HCT116 (cell line): ENCODE data around the gene BMERB1. TPM values are rescaled to one million over a fixed set of nuclear protein-coding genes. Genes with fewer than 3 reads are reported as not detected.

Source experiments
- ATAC-seq: fragments of 200-7000 bp; cut with Tn5 transposase; 2 replicates; pipeline ENCODE4 v1.9.1; 2020; ENCODE audit warnings: mild to moderate bottlenecking, moderate library complexity
- BruUV-seq: library from RNA; stranded (reverse); fragments of 400-500 nt; replicated peaks from 2 replicates; lab custom pipeline; 2021; lab: Mats Ljungman, UMichigan
- CTCF ChIA-PET: fragments of 300-600 bp; sonication (Branson Sonifier 250); formaldehyde crosslinking; loops from one replicate; lab custom pipeline; 2021; ENCODE audit warnings: antibody characterized with exemption; lab: Charles Lee
- POLR2A ChIA-PET: fragments of 300-600, 350-600 bp; sonication (Branson Sonifier 250); formaldehyde crosslinking; loops from one replicate; lab custom pipeline; 2021; ENCODE audit warnings: antibody characterized with exemption; lab: Charles Lee
- RAD21 ChIA-PET, 2 experiments: fragments of 300-600 bp; sonication (Branson Sonifier 250); formaldehyde crosslinking; loops; one replicate each; lab custom pipeline; 2023; ENCODE audit warnings: low total read pairs in 2 of 2; ENCODE audit not compliant: uncharacterized antibody in 2 of 2, unreplicated experiment in 2 of 2, low non-redundant PET in 1 of 2; lab: Charles Lee
- DNase-seq: peaks from one replicate; pipeline ENCODE4 v3.0.0-alpha.2; 2010; ENCODE audit warnings: low read depth, low spot score
- H2AFZ ChIP-seq: fragments of 200-600 bp; shearing (Covaris generic), sonication (generic); 2 replicates; pipeline ENCODE4 v1.6.1; 2017; ENCODE audit warnings: low read depth, mixed run types, mixed read lengths, antibody characterized with exemption, low read length; ENCODE audit not compliant: poor library complexity, severe bottlenecking
- H3K27ac ChIP-seq: 2 replicates; pipeline ENCODE4 v1.5.1; 2012; ENCODE audit warnings: low read depth, low read length
- H3K27me3 ChIP-seq: fragments of 200-600 bp; sonication (generic); 2 replicates; pipeline ENCODE4 v1.6.1; 2016; ENCODE audit warnings: mixed run types, low read length, mixed read lengths; ENCODE audit not compliant: insufficient read depth
- H3K36me3 ChIP-seq, 2 experiments: fragments of 200-500 bp in 1 of 2; fragments of 200-600 bp in 1 of 2; sonication (Bioruptor generic) in 1 of 2; sonication (generic) in 1 of 2; 2 replicates each; pipeline versions ENCODE4 v1.5.1 to v1.6.1; 2014 to 2016; ENCODE audit warnings: low read length in 2 of 2, inconsistent platforms in 1 of 2, mixed read lengths in 1 of 2, mixed run types in 1 of 2; ENCODE audit not compliant: insufficient read depth in 2 of 2, control insufficient read depth in 1 of 2
- H3K4me1 ChIP-seq, 2 experiments: fragments of 200-600 bp in 1 of 2; sonication (generic) in 1 of 2; 2 replicates each; pipeline versions ENCODE4 v1.5.1 to v1.6.1; 2012 to 2017; ENCODE audit warnings: low read length in 2 of 2, inconsistent platforms in 1 of 2, mild to moderate bottlenecking in 1 of 2, mixed read lengths in 1 of 2, mixed run types in 1 of 2, moderate library complexity in 1 of 2; ENCODE audit not compliant: insufficient read depth in 2 of 2, control insufficient read depth in 1 of 2
- H3K4me2 ChIP-seq: fragments of 200-600 bp; sonication (generic); 2 replicates; pipeline ENCODE4 v1.6.1; 2017; ENCODE audit warnings: mixed run types, low read length, mixed read lengths
- H3K4me3 ChIP-seq, 2 experiments: fragments of 200-600 bp in 1 of 2; sonication (generic) in 1 of 2; replicated peaks in 1 of 2; 2 replicates each; pipeline ENCODE4 v1.5.1; 2011 to 2016; ENCODE audit warnings: low read length in 2 of 2, control low read depth in 1 of 2, low read depth in 1 of 2, mild to moderate bottlenecking in 1 of 2, mixed read lengths in 1 of 2, mixed run types in 1 of 2
- H3K79me2 ChIP-seq: fragments of 200-600 bp; sonication (generic); 2 replicates; pipeline ENCODE4 v1.6.1; 2017; ENCODE audit warnings: mild to moderate bottlenecking, mixed run types, low read length, moderate library complexity, mixed read lengths; ENCODE audit not compliant: insufficient read depth
- H3K9ac ChIP-seq: fragments of 200-600 bp; sonication (generic); 2 replicates; pipeline ENCODE4 v1.6.1; 2016; ENCODE audit warnings: low read length, mixed read lengths
- H3K9me2 ChIP-seq: fragments of 200-600 bp; sonication (generic), shearing (Covaris generic); 2 replicates; pipeline ENCODE4 v1.6.1; 2017; ENCODE audit warnings: mixed run types, mild to moderate bottlenecking, moderate library complexity; ENCODE audit not compliant: insufficient read depth
- H3K9me3 ChIP-seq, 2 experiments: fragments of 200-500 bp in 1 of 2; fragments of 200-600 bp in 1 of 2; sonication (Bioruptor generic) in 1 of 2; sonication (generic) in 1 of 2; 2 replicates each; pipeline ENCODE4 v1.6.1; 2014 to 2017; ENCODE audit warnings: low read length in 2 of 2, mixed read lengths in 2 of 2, inconsistent platforms in 1 of 2, low read depth in 1 of 2, mild to moderate bottlenecking in 1 of 2, mixed run types in 1 of 2, moderate library complexity in 1 of 2; ENCODE audit not compliant: control insufficient read depth in 1 of 2, insufficient read depth in 1 of 2
- H4K20me1 ChIP-seq: fragments of 200-600 bp; sonication (generic), shearing (Covaris generic); 2 replicates; pipeline ENCODE4 v1.6.1; 2017; ENCODE audit warnings: mixed run types, mild to moderate bottlenecking, moderate library complexity; ENCODE audit not compliant: insufficient read depth
- EGR1 ChIP-seq: IDR thresholded peaks from 2 replicates; pipeline ENCODE4 v1.6.1; 2012; ENCODE audit warnings: low read depth
- ELF1 ChIP-seq: IDR thresholded peaks from 2 replicates; pipeline ENCODE4 v1.6.1; 2012; ENCODE audit warnings: low read depth, borderline replicate concordance
- EZH2 ChIP-seq: fragments of 200-600 bp; sonication (generic); IDR thresholded peaks from 2 replicates; pipeline ENCODE4 v1.6.1; 2017; ENCODE audit warnings: antibody characterized with exemption, mixed run types
- RAD21 ChIP-seq: IDR thresholded peaks from 2 replicates; pipeline ENCODE4 v1.6.1; 2012; ENCODE audit warnings: low read depth, mild to moderate bottlenecking
- SIN3A ChIP-seq: IDR thresholded peaks from 2 replicates; pipeline ENCODE4 v1.6.1; 2012; ENCODE audit warnings: low read depth
- SP1 ChIP-seq: IDR thresholded peaks from 2 replicates; pipeline ENCODE4 v1.6.1; 2012; ENCODE audit warnings: low read depth
- SRF ChIP-seq: IDR thresholded peaks from 2 replicates; pipeline ENCODE4 v1.6.1; 2012; ENCODE audit warnings: low read depth
- TCF7L2 ChIP-seq: IDR thresholded peaks from 2 replicates; pipeline ENCODE4 v1.7.0; 2011; ENCODE audit warnings: borderline replicate concordance, inconsistent platforms; ENCODE audit not compliant: insufficient read depth, insufficient read length; ENCODE audit errors: extremely low read depth
- YY1 ChIP-seq: IDR thresholded peaks from 2 replicates; pipeline ENCODE4 v1.6.1; 2011; ENCODE audit warnings: low read length, low read depth, moderate library complexity, mild to moderate bottlenecking; ENCODE audit not compliant: insufficient replicate concordance; ENCODE audit errors: extremely low read depth
- ZFX ChIP-seq: fragments of 450-650 bp; IDR thresholded peaks from 2 replicates; pipeline ENCODE4 v1.6.1; 2017
- intact Hi-C: fragments of 100-400 bp; cut with micrococcal nuclease; formaldehyde crosslinking; loops from 2 replicates; pipeline ENCODE4 v1.10.0; 2022
- total RNA-seq: library from RNA; stranded (reverse); gene quantifications from one replicate; pipeline ENCODE4 v1.2.1, GENCODE V29; 2021; ENCODE audit not compliant: unreplicated experiment
- TF ChIP-seq, protein P1 (sequence below), 3 experiments: fragments of 200-600 bp in 1 of 3; sonication (generic) in 1 of 3; IDR thresholded peaks in 2 of 3; conservative IDR thresholded peaks in 1 of 3; 2 replicates each; pipeline ENCODE4 v1.5.1; 2012 to 2017; ENCODE audit warnings: low read depth in 2 of 3, low read length in 2 of 3, antibody characterized with exemption in 1 of 3, borderline replicate concordance in 1 of 3, control low read depth in 1 of 3, mild to moderate bottlenecking in 1 of 3, mixed read lengths in 1 of 3, mixed run types in 1 of 3, moderate library complexity in 1 of 3; ENCODE audit not compliant: insufficient read depth in 1 of 3
- TF ChIP-seq, protein P2 (sequence below): IDR thresholded peaks from 2 replicates; pipeline ENCODE4 v1.6.1; 2011; ENCODE audit warnings: mild to moderate bottlenecking, low read length, moderate library complexity; ENCODE audit not compliant: insufficient replicate concordance; ENCODE audit errors: extremely low read depth
- TF ChIP-seq, protein P3 (sequence below): IDR thresholded peaks from 2 replicates; pipeline ENCODE4 v1.6.1; 2012

The BMERB1 gene
- total RNA-seq, 1 experiment from 2014 or later, result 43.6 TPM

DNA sequence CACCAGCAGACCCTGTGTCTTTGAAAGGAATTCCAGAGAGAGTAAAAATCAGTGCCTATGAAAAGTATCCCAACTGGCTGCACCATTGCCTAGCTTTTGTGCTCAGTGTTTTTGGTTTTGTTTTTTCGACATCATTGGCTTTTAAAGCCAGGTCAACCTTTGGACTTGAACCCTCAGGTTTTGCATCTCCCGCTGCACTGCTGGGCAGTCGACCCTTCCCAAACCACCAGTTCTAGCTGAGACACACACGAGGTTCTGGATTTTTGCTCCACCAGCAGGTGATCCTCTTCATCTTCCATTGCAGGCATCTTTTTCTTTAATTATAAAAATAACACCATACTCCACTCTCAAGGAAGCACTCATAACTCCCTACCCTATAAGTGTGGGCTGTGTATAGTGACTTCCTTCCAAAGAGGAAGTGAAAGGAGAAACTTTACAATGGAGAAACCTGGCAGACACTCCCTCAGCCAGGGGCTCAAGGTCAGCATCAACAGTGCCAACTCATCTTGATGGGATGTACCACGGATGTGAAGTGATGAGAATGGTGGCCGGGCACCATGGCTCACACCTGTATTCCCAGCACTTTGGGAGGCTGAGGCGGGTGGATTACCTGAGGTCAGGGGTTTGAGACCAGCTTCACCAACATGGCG lies 57.8 kb downstream of the BMERB1 start:
- peak overlapping the region; percentile 2; the same call in 1 of the 2 replicates for H3K9ac ChIP-seq
- H3K27me3 ChIP-seq, result no peaks in the 10 kb centered on the region
- DNase-seq (no peak), ATAC-seq (no peak)
- no TSS peak for BruUV-seq
- no peaks in the 10 kb centered on the region for H3K9me2 ChIP-seq
- CTCF ChIA-PET, result no interaction called here
- H3K4me1 ChIP-seq, result peaks cover 66 to 93% of the 10 kb centered on the region in 2 experiments
- H3K27ac ChIP-seq, result peak overlapping the region; percentile 26; the same call in 1 of the 2 replicates
- H3K4me3 ChIP-seq, result no peak overlapping the region
- RAD21 ChIA-PET, result no interaction called here
- 0 out of 2 replicates have a peak, but pooled peaks have one; percentile 22 for TF ChIP-seq SP1
- TF ChIP-seq TCF7L2, result no peak
- TF ChIP-seq, all 23 proteins: peak for 1
- POLR2A ChIA-PET, result interaction anchor here (0.9 to 1.5 kb wide), 2 partner anchors 10 kb away, joined by 3 to 4 read pairs; no protein-coding TSS in a partner anchor
- Histone ChIP-seq H3K79me2 (peaks cover 14% of the 10 kb centered on the region; the same call in 1 of the 2 replicates), H3K36me3 (no peaks in the 10 kb centered on the region), H3K4me2 (peak overlapping the region; percentile 66), H4K20me1 (no peaks in the 10 kb centered on the region), H2AFZ (no peak overlapping the region), H3K9me3 (no peaks in the 10 kb centered on the region)
- intact Hi-C loops, result no loop called here

DNA sequence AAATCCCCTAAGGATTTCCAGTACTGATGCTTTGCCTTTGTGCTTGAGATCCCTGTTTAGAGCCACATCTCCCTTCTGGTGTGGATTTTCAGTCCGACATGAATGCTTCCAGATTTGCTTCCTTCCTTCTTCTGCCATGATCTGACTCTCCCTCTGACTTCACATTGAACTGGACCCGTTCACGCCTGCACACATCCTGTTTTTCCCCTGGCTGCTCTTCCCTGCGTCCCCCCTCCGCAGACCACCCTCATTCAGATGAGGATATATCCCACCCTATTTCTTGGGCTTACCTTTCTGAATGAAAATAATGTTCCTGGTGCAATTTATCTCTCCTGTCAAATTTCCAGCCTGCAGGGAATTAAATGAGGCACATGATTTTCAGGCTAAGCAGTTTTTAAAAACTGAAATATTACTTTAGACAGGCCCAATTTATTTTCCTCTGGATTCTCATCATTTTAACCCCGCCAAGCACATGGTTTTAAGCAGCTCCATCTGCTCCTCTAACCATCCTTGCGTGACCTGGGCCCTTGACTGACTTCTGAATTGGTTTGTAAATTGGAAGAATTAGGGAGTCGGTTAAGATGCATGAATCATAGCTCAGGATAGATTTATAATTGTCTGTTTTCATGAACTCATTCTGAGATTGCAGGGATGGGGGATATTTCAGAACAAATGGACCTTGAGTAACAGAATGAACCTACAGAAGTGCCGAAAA lies 59.2 kb downstream of the BMERB1 start:
- peak overlapping the region in 1 of 2 experiments; percentile 18; a peak in 1 of 4 replicates for H3K4me3 ChIP-seq
- no peaks in the 10 kb centered on the region for H3K36me3 ChIP-seq
- RAD21 ChIA-PET, result no interaction called here
- CTCF ChIA-PET, result no interaction called here
- H3K9ac ChIP-seq, result peak overlapping the region; percentile 50
- H3K79me2 ChIP-seq, result peaks cover 16% of the 10 kb centered on the region; the same call in 1 of the 2 replicates
- H3K27ac ChIP-seq, result peak overlapping the region; percentile 68
- no peaks in the 10 kb centered on the region for H3K27me3 ChIP-seq
- intact Hi-C loops, result loop anchor here (2.0 kb wide), 1 partner anchor 149 kb away; the partner anchor contains the start of gene MARF1
- H3K4me1 ChIP-seq, result peaks cover 58 to 93% of the 10 kb centered on the region in 2 experiments
- no peaks in the 10 kb centered on the region for H4K20me1 ChIP-seq
- no peaks in the 10 kb centered on the region for H3K9me2 ChIP-seq
- POLR2A ChIA-PET, result interaction anchor here (1.5 kb wide), 1 partner anchor 8 kb away, joined by 4 read pairs; no protein-coding TSS in a partner anchor
- BruUV-seq, result TSS peak; percentile 22
- DNase-seq, result no peak
- H2AFZ ChIP-seq, result peak overlapping the region; percentile 20
- H3K4me2 ChIP-seq, result peak overlapping the region; percentile 66
- no peaks in the 10 kb centered on the region for H3K9me3 ChIP-seq
- ATAC-seq, result peak; percentile 26; the same call in 1 of the 2 replicates
- TF ChIP-seq, protein P1, sequence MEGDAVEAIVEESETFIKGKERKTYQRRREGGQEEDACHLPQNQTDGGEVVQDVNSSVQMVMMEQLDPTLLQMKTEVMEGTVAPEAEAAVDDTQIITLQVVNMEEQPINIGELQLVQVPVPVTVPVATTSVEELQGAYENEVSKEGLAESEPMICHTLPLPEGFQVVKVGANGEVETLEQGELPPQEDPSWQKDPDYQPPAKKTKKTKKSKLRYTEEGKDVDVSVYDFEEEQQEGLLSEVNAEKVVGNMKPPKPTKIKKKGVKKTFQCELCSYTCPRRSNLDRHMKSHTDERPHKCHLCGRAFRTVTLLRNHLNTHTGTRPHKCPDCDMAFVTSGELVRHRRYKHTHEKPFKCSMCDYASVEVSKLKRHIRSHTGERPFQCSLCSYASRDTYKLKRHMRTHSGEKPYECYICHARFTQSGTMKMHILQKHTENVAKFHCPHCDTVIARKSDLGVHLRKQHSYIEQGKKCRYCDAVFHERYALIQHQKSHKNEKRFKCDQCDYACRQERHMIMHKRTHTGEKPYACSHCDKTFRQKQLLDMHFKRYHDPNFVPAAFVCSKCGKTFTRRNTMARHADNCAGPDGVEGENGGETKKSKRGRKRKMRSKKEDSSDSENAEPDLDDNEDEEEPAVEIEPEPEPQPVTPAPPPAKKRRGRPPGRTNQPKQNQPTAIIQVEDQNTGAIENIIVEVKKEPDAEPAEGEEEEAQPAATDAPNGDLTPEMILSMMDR (IDR thresholded peaks at IDR 0.05 in 2 of 3, conservative IDR thresholded peaks at IDR 0.05 in 1 of 3; ENCODE audit: borderline replicate concordance in 1 of 3, insufficient read depth in 1 of 3, low read depth in 2 of 3, low read length in 2 of 3), result no peak
- TF ChIP-seq YY1 (no peak), EGR1 (no peak), SIN3A (no peak), ELF1 (no peak), EZH2 (no peak), RAD21 (no peak), ZFX (no peak), SRF (no peak)
- TF ChIP-seq, protein P2, sequence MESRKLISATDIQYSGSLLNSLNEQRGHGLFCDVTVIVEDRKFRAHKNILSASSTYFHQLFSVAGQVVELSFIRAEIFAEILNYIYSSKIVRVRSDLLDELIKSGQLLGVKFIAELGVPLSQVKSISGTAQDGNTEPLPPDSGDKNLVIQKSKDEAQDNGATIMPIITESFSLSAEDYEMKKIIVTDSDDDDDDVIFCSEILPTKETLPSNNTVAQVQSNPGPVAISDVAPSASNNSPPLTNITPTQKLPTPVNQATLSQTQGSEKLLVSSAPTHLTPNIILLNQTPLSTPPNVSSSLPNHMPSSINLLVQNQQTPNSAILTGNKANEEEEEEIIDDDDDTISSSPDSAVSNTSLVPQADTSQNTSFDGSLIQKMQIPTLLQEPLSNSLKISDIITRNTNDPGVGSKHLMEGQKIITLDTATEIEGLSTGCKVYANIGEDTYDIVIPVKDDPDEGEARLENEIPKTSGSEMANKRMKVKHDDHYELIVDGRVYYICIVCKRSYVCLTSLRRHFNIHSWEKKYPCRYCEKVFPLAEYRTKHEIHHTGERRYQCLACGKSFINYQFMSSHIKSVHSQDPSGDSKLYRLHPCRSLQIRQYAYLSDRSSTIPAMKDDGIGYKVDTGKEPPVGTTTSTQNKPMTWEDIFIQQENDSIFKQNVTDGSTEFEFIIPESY, result no peak
- TF ChIP-seq, protein P3, sequence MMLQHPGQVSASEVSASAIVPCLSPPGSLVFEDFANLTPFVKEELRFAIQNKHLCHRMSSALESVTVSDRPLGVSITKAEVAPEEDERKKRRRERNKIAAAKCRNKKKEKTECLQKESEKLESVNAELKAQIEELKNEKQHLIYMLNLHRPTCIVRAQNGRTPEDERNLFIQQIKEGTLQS, result no peak
